Hindlimb muscle (tissue), 1 donor: ENCODE data around the gene ULBP2. TPM values are rescaled to one million over a fixed set of nuclear protein-coding genes. Genes with fewer than 3 reads are reported as not detected.
"Not testable (repeated sequence)": the region's sequence is repeated elsewhere in the genome, so short reads cannot be mapped to it uniquely, and the experiment has no call there.

Experiments
- DNase-seq: peaks from one replicate; pipeline ENCODE4 v3.0.0-alpha.2; 2013
- polyA plus RNA-seq: library from polyadenylated mRNA; unstranded; fragments of 120-200 nt; gene quantifications from one replicate; pipeline ENCODE4 v1.2.1, GENCODE V29; 2013; ENCODE audit not compliant: insufficient read length

Gene ULBP2
- polyA plus RNA-seq, 1 donor, result not detected

DNA sequence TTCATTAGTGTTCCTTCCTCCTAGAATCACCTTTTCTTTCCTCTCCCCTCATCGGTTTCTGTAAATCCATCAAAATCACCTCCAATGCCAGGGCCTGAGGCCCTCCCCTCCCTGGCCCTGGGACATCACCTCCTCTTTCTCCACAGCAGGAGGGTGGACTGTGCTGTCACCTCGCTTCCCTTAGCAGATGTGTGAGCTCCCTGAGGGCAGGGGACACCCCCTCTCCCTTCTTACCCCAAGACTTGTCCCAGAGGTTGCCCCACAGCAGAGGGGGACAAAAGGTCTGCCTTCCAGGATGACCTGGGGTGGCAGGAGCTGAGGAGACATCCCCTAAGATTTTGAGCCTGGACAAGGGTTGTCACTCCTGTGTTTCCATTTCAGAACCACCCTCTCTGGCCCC, 27.8 kb downstream of the ULBP2 start:
- DNase-seq, result no peak

DNA sequence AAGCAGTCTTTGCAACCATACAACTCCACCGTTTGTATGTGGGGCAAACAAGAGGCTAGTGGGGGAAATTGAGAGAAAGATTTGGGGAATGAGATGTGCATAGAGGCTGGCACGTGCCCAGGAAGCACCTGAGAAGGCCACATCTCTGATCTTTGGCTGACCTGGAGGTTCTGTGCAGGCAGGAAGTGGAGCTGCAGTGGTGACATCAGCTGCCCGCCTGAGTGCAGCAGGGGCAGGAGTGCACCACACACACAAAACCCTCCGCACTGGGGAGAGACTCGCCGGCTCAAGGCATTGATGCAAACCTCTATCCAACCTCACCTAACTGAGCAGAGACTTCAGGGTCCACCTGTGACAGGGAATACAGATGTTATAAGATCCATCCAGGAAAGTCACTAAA, 32.6 kb downstream of the ULBP2 start:
- DNase-seq, result not testable (repeated sequence)

DNA sequence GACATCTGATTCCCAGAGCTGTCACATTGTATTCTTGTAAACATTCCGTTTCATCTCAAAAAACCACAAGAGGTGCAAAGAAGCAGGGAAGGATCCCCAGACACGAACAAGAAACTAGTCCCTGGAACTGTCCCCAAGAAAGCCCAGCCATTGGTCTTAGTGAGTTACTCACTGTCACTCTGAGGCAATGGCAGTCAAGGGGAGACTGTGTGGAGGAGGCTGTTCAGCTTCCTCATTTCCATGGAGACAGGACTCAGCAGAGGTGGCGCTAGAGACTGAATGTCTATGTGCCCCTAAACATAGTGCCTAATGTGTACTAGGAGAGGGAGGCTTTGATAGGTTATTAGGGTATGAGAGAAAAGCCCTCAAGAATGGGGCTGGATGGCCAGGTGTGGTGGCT, 33.0 kb downstream of the ULBP2 start:
- DNase-seq, result no peak

DNA sequence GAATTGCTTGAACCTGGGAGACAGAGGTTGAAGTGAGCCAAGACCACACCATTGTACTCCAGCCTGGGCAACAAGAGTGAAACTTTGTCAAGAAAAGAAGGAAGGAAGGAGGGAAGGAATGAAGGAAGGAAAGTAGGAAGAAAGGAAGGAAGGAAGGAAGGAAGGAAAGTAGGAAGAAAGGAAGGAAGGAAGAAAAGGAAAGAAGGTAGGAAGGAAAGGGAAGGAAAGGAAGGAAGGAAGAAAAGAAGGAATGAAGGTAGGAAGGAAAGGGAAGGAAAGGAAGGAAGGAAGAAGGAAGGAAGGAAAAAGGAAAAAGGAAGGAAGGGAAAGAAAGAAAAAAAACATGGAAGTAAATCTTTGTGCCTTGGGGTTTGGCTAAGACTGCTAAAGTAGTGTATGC, 33.6 kb downstream of the ULBP2 start:
- no peak for DNase-seq

DNA sequence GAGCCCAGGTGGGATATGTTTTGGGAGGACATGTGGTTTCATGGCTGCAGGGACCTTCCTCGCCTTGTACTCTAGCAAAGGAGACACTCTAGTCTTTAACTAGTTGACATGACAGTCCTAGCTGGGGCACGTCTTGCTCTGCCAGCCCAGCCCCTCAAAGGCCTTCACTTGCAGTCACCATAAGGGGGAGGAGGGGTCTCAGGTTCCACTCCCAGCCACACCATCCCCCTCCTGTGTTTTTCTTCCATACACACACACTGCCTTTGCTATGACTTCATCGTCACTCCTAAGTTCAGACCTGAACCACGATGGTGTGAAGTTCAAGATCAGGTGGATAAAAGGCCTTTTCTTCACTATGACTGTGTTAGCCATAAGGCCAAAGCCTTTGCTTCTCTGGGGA, 35.4 kb downstream of the ULBP2 start:
- no peak for DNase-seq

DNA sequence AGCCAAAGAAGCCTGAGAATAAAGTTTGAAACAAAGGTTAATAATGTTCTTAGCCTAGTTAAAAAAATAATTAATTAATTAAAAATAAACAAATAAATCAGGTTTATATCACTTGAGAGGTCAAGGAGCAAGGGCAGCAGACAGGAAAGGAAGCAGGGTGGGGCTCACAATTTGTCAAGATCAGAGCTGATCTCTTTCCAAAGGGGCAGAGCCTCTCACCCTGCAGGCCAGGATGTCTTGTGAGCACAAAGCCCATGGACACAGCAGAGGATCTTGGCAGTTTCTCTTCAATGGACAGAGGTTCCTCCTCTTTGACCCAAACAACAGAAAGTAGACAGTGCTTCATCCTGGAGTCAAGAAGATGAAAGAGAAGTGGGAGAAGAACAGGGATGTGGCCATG, 36.8 kb downstream of the ULBP2 start:
- no peak for DNase-seq

DNA sequence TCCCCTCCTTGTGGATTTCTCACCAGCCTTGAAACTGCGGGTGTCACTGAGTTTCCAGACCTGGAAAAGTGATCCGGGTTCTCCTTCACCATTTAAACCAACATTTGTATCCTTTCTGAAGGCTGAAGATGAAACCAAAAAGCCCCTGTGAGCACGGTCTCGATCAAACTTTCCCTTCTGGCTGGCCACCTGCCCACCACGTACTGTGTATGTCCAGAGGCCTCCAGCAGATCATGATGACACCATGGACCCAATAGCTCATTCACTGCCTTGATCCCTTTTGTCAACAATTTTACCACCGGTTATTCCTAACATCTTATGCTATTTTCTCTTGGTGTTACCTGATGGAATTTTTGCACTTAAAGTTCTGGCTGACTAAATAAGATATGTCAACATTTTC, 37.5 kb downstream of the ULBP2 start:
- DNase-seq, result no peak

DNA sequence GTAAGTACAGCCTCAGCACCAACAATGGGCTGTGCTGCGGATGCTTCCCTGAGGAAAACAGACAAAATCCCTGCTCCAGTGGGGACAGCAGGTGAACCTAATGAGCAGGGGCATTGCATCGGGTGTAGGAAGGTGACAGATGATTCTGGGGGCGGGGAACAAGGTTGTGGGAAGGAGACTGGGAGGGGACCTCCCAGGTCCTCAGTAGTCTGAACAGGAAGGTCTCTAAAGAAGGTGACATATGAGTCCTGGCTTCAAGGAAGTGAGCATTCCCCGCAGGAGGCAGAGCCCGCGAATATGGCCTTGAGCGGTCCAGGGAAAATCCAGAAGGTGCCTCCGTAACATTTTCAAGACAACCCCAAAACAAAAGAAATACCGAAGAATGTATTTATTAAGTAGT, 41.3 kb downstream of the ULBP2 start:
- DNase-seq, result no peak

DNA sequence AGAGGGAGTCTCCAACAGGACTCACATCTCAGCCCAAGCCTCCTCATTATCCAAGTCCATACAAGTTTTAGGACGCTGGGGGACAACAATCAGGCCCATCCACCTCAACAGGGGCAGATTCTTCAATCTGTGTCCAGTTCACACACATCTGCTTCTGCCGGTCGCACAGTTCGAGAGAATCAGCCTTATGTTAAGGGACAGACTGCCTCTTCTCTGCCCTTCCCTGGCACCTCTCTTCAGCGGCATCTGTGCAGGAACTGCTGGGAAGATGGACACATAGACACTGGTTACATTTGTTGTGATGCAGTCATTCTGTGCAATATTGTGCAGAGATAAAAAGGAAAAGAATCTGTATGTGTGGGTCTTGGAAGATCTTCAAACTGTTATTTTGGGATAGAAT, 43.0 kb downstream of the ULBP2 start:
- no peak for DNase-seq

DNA sequence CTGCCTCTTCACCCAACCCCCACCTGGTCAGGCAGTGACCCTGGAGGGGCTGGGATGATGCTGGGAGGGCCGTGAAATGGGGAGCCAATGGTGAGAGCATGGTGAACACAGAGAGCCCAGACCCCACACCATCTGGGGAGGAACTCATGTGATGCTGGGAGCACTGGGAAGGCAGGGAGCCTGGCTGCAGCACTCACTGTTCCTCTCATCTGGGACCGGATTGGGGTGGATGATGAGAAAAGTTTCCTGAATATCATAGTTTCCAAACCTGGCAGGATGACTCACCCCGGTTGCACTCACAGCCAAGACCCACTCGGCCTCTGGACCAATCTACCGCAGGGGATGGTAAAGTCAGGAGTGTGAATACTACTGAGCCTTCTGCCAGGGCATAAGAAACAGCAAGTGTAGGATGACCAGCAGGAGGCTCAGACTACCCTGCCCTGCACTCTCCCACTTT, 43.7 kb downstream of the ULBP2 start:
- no peak for DNase-seq

DNA sequence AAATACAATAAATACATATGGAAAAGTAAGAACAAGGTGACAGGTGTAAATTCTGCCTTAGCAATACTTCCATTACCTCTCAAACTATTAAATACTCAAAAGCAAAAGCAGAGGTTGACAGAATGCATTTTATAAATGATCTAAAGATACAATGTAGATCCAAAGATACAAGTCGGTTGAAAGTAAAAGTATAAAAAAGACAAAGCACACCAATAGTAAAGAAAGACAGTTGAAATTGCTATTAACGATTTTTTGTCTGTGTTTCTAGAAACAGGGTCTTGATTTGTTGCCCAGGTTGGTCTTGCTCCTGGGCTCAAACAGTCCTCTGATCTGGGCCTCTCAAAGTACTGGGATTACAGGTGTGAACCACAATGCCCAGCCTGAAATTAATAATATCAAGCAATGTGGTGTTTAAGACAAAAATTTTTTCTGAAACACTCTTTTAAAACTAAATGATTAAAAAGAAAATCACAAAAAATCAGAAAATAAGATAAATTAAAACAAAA, 45.8 kb downstream of the ULBP2 start:
- DNase-seq, result no peak

DNA sequence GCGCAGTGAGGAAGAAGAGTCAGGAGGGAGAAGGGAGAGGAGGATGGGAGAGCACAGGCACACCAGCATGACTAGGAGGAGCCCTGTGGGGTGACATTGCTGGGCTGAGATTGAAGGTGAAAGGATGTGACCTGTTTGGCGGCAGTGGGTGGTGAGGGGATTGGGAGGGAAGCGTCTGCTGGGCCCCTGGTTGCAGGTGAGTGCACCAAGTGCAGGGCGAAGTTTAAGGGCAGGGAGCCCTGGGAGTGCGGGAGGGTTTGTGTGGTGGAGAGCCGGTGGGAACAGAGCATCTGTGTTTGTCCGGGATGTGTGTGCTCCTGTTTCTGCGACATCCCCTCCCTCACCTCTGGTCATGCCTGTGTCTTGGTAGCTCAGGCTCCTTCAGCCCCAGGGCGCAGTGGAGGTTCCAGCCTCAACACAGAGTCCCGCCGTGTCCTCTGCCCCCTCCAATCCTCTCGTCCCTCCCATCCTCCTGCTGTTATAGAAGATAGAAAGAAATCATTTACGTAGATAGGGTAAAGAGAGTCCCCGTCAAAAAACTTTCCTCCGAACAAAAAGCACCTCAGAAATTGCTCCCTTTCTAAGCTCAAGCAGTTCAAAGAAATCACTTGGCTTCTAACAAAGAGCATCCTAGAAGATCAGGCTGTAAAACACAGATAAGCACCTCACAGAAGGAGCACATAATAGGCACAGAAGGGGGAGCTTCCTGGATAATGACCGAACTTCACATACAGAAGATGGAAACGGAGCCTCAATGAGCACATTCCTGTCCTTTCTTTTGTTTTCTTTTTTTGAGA, 46.9 kb downstream of the ULBP2 start:
- DNase-seq, result no peak

DNA sequence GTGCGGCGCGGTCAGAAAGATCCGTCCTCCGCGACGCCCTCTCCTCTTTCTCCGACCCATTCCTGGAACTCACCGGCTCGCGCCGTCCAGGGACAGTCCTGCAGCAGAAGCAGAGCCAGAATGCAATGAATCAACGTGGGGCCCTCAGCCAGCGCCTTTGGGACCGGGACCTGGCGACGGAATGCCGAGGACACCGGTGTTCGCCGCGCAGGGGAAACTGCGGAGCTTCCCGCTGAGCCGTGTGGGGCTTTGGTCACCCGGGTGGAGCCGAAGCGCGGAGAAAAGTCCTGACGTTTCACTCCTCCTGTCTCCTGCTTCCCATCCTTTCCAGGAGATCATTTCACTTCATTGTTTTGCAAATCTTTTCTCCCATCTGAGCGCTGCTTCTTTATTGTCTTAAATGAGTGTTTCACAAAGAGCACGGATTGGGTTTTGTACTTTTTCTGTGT, 48.4 kb downstream of the ULBP2 start:
- no peak for DNase-seq

DNA sequence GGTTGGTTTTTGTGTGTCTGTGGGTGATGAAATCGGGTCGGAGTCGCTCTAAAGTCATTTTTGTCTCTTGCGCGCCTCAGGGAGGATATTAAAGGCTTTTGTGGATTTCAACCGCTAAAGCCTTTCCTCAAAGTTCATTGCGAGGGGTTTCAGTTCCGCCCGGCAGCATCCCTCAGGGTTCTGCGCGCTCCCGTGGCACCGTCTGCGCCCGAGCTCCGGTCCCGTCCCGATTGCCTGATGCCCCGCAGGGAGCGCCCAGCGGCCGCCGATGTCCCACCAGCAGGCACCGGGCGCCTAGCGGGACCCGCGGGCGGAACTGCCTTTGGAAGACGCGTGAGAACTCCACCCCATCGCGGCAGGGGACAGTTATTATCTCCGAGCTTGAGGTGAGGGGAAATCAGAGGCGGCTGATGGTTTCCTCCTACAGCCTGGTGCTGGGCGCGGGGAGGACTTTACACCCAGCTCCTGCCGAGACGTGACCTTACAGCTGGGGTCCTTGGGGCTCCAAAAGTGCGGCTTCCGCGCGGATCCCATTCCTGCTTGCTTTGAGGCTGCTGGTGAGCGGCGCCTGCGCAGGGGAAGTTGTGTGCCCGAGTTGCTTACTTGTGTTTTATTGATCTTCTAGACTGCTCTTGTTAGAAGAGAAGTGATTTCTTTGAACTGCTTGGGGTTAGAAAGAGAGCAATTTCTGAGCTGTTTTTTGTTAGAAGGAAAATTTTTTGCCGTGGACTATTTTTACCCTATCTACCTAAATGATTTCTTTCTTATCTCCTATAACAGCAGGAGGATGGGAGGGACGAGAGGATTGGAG, 49.1 kb downstream of the ULBP2 start:
- no peak for DNase-seq

DNA sequence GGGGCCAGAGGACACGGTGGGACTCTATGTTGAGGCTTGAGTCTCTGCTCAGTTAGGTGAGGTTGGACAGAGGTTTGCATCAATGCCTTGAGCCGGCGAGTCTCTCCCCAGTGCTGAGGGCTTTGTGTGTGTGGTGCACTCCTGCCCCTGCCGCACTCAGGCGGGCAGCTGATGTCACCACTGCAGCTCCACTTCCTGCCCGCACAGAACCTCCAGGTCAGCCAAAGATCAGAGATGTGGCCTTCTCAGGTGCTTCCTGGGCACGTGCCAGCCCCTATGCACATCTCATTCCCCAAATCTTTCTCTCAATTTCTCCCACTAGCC, 49.6 kb downstream of the ULBP2 start:
- not testable (repeated sequence) for DNase-seq

DNA sequence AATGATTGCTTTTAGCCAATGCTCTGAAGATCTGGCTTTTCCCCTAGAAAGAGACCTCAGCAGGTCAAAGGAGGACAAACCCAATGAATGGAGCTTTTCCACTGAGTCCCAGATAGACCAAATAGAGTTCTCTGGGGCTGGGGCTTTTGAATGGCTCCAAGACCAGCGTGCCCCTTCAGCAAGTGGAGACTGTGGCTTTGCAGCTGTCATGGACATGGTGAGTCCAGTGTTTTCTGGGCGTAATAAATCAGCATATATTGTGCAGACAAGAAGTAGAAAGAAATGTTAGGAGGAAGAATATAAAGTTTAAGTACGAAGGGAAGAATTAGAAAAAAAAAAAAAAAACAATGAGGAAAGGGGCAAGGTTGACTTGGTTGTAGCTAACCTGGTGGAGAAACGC, 50.0 kb downstream of the ULBP2 start:
- DNase-seq, result no peak

DNA sequence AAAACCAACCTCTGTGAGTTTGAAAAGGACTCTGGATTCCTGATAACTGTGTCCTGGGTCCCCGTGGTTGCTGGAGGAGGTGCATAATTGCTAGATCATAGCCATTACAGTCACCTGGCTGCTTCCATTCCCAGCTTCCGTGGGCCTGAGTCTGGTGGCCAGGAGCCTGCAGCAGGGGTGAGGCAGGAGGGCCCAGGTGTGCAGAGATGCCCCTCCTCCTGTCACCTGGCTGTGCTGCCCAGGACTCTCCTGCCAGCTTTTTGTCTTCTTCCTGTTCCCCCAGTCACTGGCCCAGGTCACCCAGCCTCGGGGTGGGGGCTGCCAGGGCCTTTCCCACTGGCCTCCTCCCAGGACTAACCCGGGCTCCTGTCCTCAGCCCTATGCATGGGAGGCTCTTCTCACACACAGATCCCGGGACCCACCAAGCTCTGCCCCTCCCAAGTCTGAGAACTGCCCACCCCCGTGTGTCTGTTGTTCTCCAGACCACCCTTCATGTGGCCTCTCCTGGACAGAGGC, 53.5 kb downstream of the ULBP2 start:
- no peak for DNase-seq

DNA sequence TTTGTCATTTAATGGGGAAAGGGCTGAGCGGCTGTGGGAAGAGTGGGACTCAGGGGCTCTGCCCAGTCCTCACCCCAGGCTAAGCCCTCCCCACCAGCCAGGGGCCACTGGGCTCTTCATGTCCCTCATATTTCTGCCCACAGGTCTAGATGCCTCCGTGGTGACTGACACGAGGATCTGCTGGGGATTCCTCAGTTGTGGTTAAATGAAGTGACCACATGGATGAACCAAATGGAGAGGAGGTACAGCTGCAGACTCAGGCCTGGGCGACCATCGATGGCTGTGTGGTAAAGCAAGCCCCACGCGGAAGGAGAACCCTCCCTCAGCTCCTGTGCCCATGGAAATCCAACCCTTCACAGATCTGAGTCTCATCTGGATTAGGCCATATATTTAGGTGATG, 54.2 kb downstream of the ULBP2 start:
- DNase-seq, result no peak

Other genes with a start within 250 kb of the ULBP2 start
- gene LATS1, start 223.9 kb upstream of the ULBP2 start, polyA plus RNA-seq, result 19.4 TPM
- 20.0 TPM for gene NUP43, start 195.5 kb upstream of the ULBP2 start, polyA plus RNA-seq
- gene PCMT1, start 192.3 kb upstream of the ULBP2 start, polyA plus RNA-seq, result 62.8 TPM
- gene LRP11, start 77.7 kb upstream of the ULBP2 start, polyA plus RNA-seq, result 19.6 TPM
- 0.45 TPM for gene RAET1E, start 43.9 kb upstream of the ULBP2 start, polyA plus RNA-seq
- gene RAET1G, start 18.9 kb upstream of the ULBP2 start, polyA plus RNA-seq, result 0.54 TPM
- gene ULBP1, start 21.9 kb downstream of the ULBP2 start, polyA plus RNA-seq, result 0.30 TPM
- not detected for gene RAET1L, start 83.5 kb downstream of the ULBP2 start, polyA plus RNA-seq
- gene ULBP3, start 127.1 kb downstream of the ULBP2 start, polyA plus RNA-seq, result 1.6 TPM
- gene PPP1R14C, start 201.0 kb downstream of the ULBP2 start, polyA plus RNA-seq, result 37.9 TPM